NCI-H2107 treated with DMSO at 0.1 percent for 48 hours (cell line): ENCODE results near the gene PPM1B.
"Not testable (repeated sequence)": the region's sequence is repeated elsewhere in the genome, so short reads cannot be mapped to it uniquely, and the experiment has no call there.

ENCODE experiments used
- DNase-seq: peaks from one replicate; lab custom pipeline; 2025; ENCODE audit not compliant: unreplicated experiment; lab: John Stamatoyannopoulos, UW

Gene PPM1B

DNA sequence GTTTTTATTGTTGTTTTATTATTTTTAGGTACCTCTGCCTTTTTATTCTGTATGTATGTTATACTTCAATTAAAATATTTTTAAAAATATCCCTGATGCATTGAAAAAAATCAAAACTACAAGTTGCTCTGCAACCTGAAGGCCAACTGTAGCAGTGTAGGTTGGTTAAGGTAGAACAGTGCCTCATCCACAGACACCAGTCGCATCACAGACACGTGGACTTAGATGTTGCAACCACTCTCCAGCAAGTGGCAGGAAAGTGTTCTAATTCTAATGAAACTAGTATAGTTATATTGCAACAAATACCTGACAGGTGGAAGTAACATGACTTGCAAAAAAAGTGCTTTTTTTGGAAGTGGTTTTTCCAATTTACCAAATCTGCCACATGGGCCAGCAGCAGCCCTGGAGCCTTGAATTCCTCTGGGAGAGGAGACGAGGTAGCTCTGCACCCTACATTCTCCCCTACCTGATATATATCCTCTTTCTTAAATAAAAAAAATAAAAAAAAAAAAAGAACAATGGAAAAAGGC, 78.2 kb downstream of the PPM1B start:
- DNase-seq = no peak

DNA sequence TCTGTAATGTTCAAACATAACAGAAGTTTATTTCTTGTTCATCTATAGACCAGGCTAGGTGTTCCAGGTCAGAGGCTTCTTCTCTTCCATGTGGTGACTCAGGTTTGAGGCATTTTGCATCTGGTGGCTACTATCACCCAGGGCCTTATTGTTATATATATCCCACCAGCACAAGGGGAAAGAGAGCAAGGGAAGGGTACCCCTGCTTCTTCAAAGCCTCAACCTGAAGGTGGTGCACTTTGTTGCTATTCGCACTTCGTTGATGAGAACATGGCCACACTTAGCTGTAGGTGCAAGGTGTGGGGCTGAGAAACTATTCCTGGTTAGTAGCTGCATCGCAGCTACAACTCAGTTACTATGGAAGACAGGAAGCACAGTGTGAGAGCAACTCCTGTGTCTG, 79.2 kb downstream of the PPM1B start:
- DNase-seq = no peak

DNA sequence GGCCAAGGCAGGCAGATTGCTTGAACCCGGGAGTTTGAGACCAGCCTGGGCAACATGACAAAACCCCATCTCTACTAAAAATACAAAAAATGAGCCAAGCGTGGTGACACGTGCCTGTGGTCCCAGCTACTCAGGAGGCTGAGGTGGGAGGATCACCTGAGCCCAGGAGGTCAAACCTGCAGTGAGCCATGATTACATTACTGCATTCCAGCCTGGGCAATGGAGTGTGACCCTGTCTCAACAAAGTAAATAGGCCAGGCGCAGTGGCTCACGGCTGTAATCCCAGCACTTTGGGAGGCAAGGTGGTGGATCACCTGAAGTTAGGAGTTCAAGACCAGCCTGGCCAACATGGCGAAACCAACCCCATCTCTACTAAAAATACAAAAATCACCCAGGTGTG, 80.6 kb downstream of the PPM1B start:
- not testable (repeated sequence) for DNase-seq

DNA sequence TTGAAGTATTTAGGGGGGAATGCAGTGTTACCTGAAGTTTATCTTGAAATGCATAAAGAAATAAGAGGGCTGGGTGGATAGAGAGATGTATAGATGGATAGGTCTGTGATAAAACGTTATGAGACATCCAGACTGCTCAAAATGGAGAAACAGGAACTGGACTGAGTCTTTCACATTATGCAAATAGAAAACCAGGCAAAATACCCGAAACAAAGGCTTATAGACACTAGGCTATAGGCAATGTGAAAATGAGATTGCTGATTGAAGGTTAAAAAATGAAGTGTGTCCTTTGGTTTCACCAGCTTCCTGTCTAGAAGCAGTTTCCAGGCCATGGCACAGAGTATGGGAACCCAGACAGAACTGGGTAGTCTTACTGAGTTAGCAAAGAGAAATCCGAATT, 81.7 kb downstream of the PPM1B start:
- DNase-seq = no peak

GRCh38 chr2:44254023-44254422, 85.3 kb downstream of the PPM1B start:
- DNase-seq = no peak

- not testable (repeated sequence) for DNase-seq
Observed at GRCh38 chr2:44255704-44256103, 87.0 kb downstream of the PPM1B start.

DNA sequence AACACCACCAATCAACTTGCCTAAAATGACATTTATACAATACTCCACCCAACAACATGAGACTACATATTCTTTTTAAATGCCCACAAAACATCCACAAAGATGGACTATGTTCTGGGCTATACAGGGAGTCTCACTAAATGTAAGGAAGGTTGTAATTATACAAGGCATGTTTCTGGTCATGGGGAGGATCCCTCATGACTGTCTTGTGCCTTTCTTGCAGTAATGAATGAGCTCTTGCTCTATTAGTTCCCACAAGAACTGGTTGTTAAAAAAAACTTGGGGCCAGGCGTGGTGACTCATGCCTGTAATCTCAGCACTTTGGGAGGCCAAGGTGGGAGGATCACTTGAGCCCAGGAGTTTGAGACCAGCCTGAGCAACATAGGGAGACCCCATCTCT, 89.1 kb downstream of the PPM1B start:
- DNase-seq = not testable (repeated sequence)

DNA sequence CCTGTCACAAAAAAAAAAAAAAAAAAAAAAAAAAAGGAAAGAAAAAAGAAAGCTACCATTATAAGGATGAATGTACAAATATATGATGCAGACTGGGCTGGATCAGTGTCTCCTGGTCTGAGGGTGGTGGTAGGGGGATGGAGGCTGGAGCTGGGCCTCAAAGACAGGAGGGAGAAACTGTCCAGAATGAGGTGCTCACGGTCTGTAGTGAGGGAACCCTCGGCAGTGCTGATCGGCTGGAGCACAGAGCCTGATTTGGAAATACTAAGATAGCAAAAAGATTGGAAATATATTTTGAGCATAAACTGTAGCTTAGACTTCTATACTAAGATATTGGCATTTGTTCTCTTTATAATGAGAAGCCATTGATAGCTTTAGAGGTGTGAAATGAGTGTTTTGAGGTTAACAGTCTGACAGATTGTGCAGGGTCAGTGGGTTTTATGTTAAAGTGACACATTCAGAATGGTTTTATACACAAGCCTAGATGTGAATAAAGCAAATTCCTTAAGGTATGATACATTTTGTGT, 98.7 kb downstream of the PPM1B start:
- no peak for DNase-seq

- DNase-seq = no peak
Observed at GRCh38 chr2:44267796-44268648, 99.3 kb downstream of the PPM1B start.

DNA sequence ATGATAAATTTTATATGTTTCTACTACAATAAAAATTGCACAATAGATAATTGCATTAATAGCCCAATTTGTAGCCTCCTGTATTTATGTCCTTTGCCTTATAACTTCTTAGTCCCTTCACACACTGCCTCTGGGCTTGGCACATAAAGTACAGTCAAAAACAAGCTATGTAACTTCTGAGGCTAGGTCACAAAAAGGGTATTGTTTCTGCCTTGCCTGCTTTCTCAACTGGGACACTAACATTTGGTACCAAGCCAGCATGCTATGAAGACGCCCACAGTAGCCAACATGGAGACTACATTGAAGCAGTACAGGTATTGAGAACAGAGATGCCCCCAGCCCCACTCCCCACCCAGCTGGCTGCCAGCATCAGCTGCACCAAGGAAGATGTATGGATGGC, 101.2 kb downstream of the PPM1B start:
- DNase-seq = no peak

GRCh38 chr2:44271296-44271695, 102.6 kb downstream of the PPM1B start:
- DNase-seq = no peak

- DNase-seq = no peak
Observed at GRCh38 chr2:44273076-44273475, 104.4 kb downstream of the PPM1B start.

DNA sequence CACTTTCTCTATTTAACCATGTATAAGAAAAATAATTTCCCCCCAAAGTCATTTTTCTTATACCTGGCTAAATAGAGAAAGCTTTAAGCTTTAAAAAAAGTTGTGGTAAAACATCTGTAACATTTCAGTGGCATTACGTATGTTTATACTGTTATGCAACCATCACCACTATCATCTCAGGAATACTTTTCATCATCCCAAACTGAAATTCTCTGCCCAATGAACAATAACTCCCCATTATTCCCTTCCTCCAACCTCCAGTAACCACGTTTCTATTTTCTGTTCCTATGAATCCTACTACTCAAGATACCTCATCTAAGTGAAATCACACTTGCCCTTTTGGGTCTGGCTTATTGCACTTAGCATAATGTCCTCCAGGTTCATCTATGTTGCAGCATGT, 104.9 kb downstream of the PPM1B start:
- DNase-seq = no peak

GRCh38 chr2:44275927-44276303, 107.2 kb downstream of the PPM1B start:
- DNase-seq = no peak

DNA sequence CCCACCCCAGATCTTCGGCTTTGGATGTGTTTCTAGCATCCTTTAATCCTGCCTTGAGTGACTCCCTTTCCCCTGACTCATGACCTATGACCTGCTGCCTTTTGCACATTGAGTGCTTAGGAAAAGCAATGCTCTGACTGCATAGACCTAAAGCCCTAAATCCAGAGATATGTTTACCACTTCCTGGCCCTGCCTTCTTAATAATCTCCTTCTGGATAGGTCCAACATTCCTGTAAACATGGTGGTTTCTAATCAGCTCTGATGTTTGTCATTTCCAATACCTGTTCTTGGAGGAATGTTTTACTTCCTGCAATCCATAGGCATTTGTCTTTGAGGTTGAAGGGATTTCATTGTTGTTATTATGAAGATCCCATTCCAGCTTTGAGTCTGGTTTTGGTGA, 108.9 kb downstream of the PPM1B start:
- DNase-seq = no peak

DNA sequence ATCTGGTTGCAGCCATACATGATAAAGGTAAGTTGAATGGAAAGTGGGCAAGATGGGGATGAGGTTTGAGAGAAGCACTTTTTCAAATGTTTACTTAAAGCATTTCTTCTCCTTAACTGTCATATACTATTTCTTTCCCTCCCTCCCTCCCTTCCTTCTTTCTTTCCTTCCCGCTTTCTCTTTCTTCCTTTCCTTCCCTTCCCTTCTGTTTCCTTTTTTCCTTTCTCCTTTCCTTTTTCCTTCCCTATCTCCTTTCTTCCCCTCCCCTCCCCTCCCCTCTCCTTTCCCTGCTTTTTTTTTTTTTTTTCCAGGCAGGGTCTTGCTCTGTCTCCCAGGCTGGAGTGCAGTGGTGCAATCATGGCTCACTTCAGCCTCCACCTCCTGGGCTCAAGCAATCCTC, 112.2 kb downstream of the PPM1B start:
- no peak for DNase-seq
